GM19025 (cell line): Measurements from ENCODE around the gene MEX3B.
"Not testable (repeated sequence)": the region's sequence is repeated elsewhere in the genome, so short reads cannot be mapped to it uniquely, and the experiment has no call there.

Source experiments
- ATAC-seq: cut with Tn5 transposase; IDR thresholded peaks from one replicate; pipeline ENCODE4 v1.9.1; 2021; ENCODE audit warnings: mild to moderate bottlenecking, low read depth, moderate library complexity; ENCODE audit not compliant: unreplicated experiment

The MEX3B gene

GRCh38 chr15:82014989-82015388, 30.8 kb downstream of the MEX3B start:
- no peak for ATAC-seq

DNA sequence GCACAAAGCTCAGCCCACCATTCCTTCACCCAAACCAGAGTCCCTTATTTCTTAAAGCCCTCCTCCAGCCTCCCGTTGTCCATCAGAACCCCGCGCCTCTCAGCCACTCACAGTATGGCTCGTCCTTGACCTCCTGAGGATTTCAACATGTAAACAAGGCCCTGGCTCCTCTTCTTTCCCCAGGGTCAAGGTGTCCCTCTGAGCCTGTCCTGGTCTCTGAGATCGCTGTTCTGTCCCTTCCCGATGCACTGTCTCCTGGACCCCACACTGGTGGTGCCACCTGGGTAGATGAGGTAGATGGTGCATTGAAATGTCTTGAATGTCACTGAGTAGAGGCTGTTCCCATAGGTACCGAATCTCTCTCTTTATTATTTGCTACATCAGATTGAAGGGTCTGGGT, 32.9 kb downstream of the MEX3B start:
- no peak for ATAC-seq

DNA sequence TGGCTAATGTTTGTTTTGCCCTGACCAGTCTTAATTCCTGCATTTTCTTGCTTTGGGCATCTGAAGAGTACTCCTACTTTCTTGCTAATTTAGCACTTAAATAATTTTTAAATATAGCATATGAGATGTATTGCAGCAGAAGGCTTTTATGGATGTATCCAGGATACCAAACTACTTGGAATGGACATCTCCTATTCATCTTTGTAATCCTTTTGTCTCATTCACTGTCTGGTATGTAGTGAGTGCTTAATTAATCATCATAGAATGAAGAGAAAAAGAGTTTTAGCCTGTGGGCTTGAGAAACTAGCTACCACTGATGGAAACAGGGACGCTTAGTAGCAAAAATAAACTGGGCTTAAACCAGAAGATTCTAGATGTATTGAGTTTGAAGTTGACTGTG, 40.6 kb downstream of the MEX3B start:
- ATAC-seq: no peak

- ATAC-seq: no peak
These were observed 41.9 kb downstream of the MEX3B start for GRCh38 chr15:82003916-82004315.

- ATAC-seq: not testable (repeated sequence)
These were observed 50.7 kb downstream of the MEX3B start for GRCh38 chr15:81995081-81995480.

- no peak for ATAC-seq
These were observed 53.3 kb downstream of the MEX3B start for GRCh38 chr15:81992523-81992922.
